ENCODE data around the gene CCDC112.
"Not testable (repeated sequence)": the region's sequence is repeated elsewhere in the genome, so short reads cannot be mapped to it uniquely, and the experiment has no call there.

CCDC112 gene

GRCh38 chr5:115296124-115297022 is at the start of gene CCDC112:
CCDC112 (minus strand) TSS chr5:115296654; CDS start chr5:115296543, 111 bp downstream.
- DNase-seq, result peak in 13 of 14 donors; percentile 17 to 84 (median 66)

- no peak for DNase-seq
Observed at GRCh38 chr5:115345344-115345743, 48.9 kb upstream of the CCDC112 start.

GRCh38 chr5:115343855-115344254 is 47.4 kb upstream of the CCDC112 start:
- DNase-seq, result no peak

- no peak for DNase-seq
Observed at GRCh38 chr5:115342590-115343377, 46.3 kb upstream of the CCDC112 start.

- DNase-seq, result no peak
Observed at GRCh38 chr5:115341745-115342144, 45.3 kb upstream of the CCDC112 start.

GRCh38 chr5:115338851-115339250 is 42.4 kb upstream of the CCDC112 start:
- no peak for DNase-seq

GRCh38 chr5:115337882-115338281 is 41.4 kb upstream of the CCDC112 start:
- no peak for DNase-seq

GRCh38 chr5:115336964-115337363 is 40.5 kb upstream of the CCDC112 start:
- DNase-seq, result no peak

GRCh38 chr5:115336201-115336720 is 39.8 kb upstream of the CCDC112 start:
- no peak for DNase-seq

- DNase-seq, result no peak
Observed at GRCh38 chr5:115335301-115335700, 38.8 kb upstream of the CCDC112 start.

- DNase-seq, result no peak
Observed at GRCh38 chr5:115333164-115333563, 36.7 kb upstream of the CCDC112 start.

- DNase-seq, result no peak
Observed at GRCh38 chr5:115330830-115331229, 34.4 kb upstream of the CCDC112 start.

- peak in 2 of 14 donors; percentile 12 to 23 for DNase-seq
Observed at GRCh38 chr5:115329475-115329874, 33.0 kb upstream of the CCDC112 start.

- DNase-seq, result not testable (repeated sequence)
Observed at GRCh38 chr5:115328617-115329274, 32.3 kb upstream of the CCDC112 start.

- no peak for DNase-seq
Observed at GRCh38 chr5:115325296-115325959, 29.0 kb upstream of the CCDC112 start.

GRCh38 chr5:115324021-115324420 is 27.6 kb upstream of the CCDC112 start:
- DNase-seq, result no peak

GRCh38 chr5:115322729-115323128 is 26.3 kb upstream of the CCDC112 start:
- no peak for DNase-seq

GRCh38 chr5:115321309-115321708 is 24.9 kb upstream of the CCDC112 start:
- no peak for DNase-seq

- DNase-seq, result no peak
Observed at GRCh38 chr5:115320515-115320914, 24.1 kb upstream of the CCDC112 start.

GRCh38 chr5:115320006-115320405 is 23.6 kb upstream of the CCDC112 start:
- DNase-seq, result no peak

GRCh38 chr5:115319007-115319406 is 22.6 kb upstream of the CCDC112 start:
- DNase-seq, result no peak

GRCh38 chr5:115317736-115318135 is 21.3 kb upstream of the CCDC112 start:
- DNase-seq, result no peak

All from C1 segment of cervical spinal cord (tissue), 14 donors.